WTC11 (cell line): Measurements from ENCODE around the gene NUDT6. TPM values are rescaled to one million over a fixed set of nuclear protein-coding genes. Genes with fewer than 3 reads are reported as not detected.
A peak's percentile ranks its signal among the peaks of the same experiment; 100 is the strongest.

Experiments
- ATAC-seq: fragments of 200-7000 bp; cut with Tn5 transposase; 2 replicates; pipeline ENCODE4 v1.10.0; 2021; ENCODE audit warnings: mild to moderate bottlenecking, moderate library complexity
- CTCF ChIA-PET: fragments of 300-600 bp; sonication (Branson Sonifier 250); formaldehyde crosslinking; loops from one replicate; lab custom pipeline; 2021; ENCODE audit warnings: antibody characterized with exemption; lab: Charles Lee
- POLR2A ChIA-PET: fragments of 350-600 bp; sonication (Branson Sonifier 250); formaldehyde crosslinking; loops from one replicate; lab custom pipeline; 2021; ENCODE audit warnings: antibody characterized with exemption; lab: Charles Lee
- DNase-seq: peaks from one replicate; pipeline ENCODE4 v3.0.0; 2021; ENCODE audit warnings: low spot score
- H3K27ac Mint-ChIP-seq: 2 replicates; pipeline ENCODE4 v1.8.0; 2021; ENCODE audit warnings: mixed read lengths
- H3K27me3 Mint-ChIP-seq: 2 replicates; pipeline ENCODE4 v1.8.0; 2021; ENCODE audit warnings: low read depth, mild to moderate bottlenecking, moderate library complexity, mixed read lengths
- H3K36me3 Mint-ChIP-seq: 2 replicates; pipeline ENCODE4 v1.8.0; 2021; ENCODE audit warnings: mixed read lengths
- H3K4me1 Mint-ChIP-seq: 2 replicates; pipeline ENCODE4 v1.8.0; 2022; ENCODE audit warnings: mixed read lengths
- H3K4me3 Mint-ChIP-seq: 2 replicates; pipeline ENCODE4 v1.8.0; 2021; ENCODE audit warnings: mild to moderate bottlenecking, moderate library complexity, mixed read lengths
- H3K9me3 Mint-ChIP-seq: 2 replicates; pipeline ENCODE4 v1.8.0; 2021; ENCODE audit warnings: mixed read lengths
- CBFB ChIP-seq: sonication (generic); formaldehyde crosslinking; IDR thresholded peaks from 2 replicates; pipeline ENCODE4 v1.8.1; 2022; ENCODE audit warnings: mild to moderate bottlenecking, low read depth, missing genetic modification reagents
- CREB1 ChIP-seq: sonication (generic); formaldehyde crosslinking; IDR thresholded peaks from 2 replicates; pipeline ENCODE4 v1.8.0; 2023; ENCODE audit warnings: mild to moderate bottlenecking, missing genetic modification reagents
- E2F1 ChIP-seq: sonication (generic); formaldehyde crosslinking; IDR thresholded peaks from 2 replicates; pipeline ENCODE4 v1.8.0; 2022; ENCODE audit warnings: mild to moderate bottlenecking, missing genetic modification reagents
- E2F5 ChIP-seq: sonication (generic); formaldehyde crosslinking; IDR thresholded peaks from 2 replicates; pipeline ENCODE4 v1.8.1; 2022; ENCODE audit warnings: mild to moderate bottlenecking, moderate library complexity, missing genetic modification reagents
- FOXP4 ChIP-seq: sonication (generic); formaldehyde crosslinking; IDR thresholded peaks from 2 replicates; pipeline ENCODE4 v1.8.0; 2022; ENCODE audit warnings: mild to moderate bottlenecking, missing genetic modification reagents
- GRHL2 ChIP-seq: fragments of 250-450 bp; sonication (Bioruptor Pico); IDR thresholded peaks from 2 replicates; pipeline ENCODE4 v1.8.0; 2022; ENCODE audit warnings: mild to moderate bottlenecking, moderate library complexity; ENCODE audit not compliant: insufficient replicate concordance, severe bottlenecking
- HMGA2 ChIP-seq: fragments of 250-450 bp; sonication (Bioruptor Pico); IDR thresholded peaks from 2 replicates; pipeline ENCODE4 v1.4.0; 2021; ENCODE audit warnings: mild to moderate bottlenecking, moderate library complexity
- IRF2 ChIP-seq: sonication (generic); formaldehyde crosslinking; IDR thresholded peaks from 2 replicates; pipeline ENCODE4 v1.8.0; 2022; ENCODE audit warnings: low read depth, missing genetic modification reagents, borderline replicate concordance
- MAX ChIP-seq: sonication (generic); formaldehyde crosslinking; IDR thresholded peaks from 2 replicates; pipeline ENCODE4 v1.8.0; 2022; ENCODE audit warnings: mild to moderate bottlenecking, missing genetic modification reagents
- MXD4 ChIP-seq: fragments of 250-450 bp; sonication (Bioruptor Pico); IDR thresholded peaks from 2 replicates; pipeline ENCODE4 v1.8.0; 2021; ENCODE audit warnings: mild to moderate bottlenecking, moderate library complexity, borderline replicate concordance
- MYBL2 ChIP-seq: sonication (generic); formaldehyde crosslinking; IDR thresholded peaks from 2 replicates; pipeline ENCODE4 v1.8.1; 2023; ENCODE audit warnings: mild to moderate bottlenecking, moderate library complexity, missing genetic modification reagents
- NR1H2 ChIP-seq: sonication (generic); formaldehyde crosslinking; IDR thresholded peaks from 2 replicates; pipeline ENCODE4 v1.9.0; 2021; ENCODE audit warnings: mild to moderate bottlenecking, moderate library complexity, missing genetic modification reagents
- NR2C2 ChIP-seq: sonication (generic); formaldehyde crosslinking; IDR thresholded peaks from 2 replicates; pipeline ENCODE4 v1.8.0; 2022; ENCODE audit warnings: mild to moderate bottlenecking, missing genetic modification reagents
- OVOL2 ChIP-seq: fragments of 250-450 bp; sonication (Bioruptor Pico); IDR thresholded peaks from 2 replicates; pipeline ENCODE4 v1.9.0; 2021; ENCODE audit warnings: mild to moderate bottlenecking, borderline replicate concordance
- RELA ChIP-seq: sonication (generic); formaldehyde crosslinking; IDR thresholded peaks from 2 replicates; pipeline ENCODE4 v1.8.1; 2022; ENCODE audit warnings: missing genetic modification reagents, mild to moderate bottlenecking, borderline replicate concordance
- SMAD4 ChIP-seq: sonication (generic); formaldehyde crosslinking; IDR thresholded peaks from 2 replicates; pipeline ENCODE4 v1.8.0; 2022; ENCODE audit warnings: mild to moderate bottlenecking, missing genetic modification reagents
- SOX15 ChIP-seq: fragments of 250-450 bp; sonication (Bioruptor Pico); IDR thresholded peaks from 2 replicates; pipeline ENCODE4 v1.9.0; 2021; ENCODE audit warnings: mild to moderate bottlenecking
- SP1 ChIP-seq: sonication (generic); formaldehyde crosslinking; conservative IDR thresholded peaks from 2 replicates; pipeline ENCODE4 v1.8.1; 2022; ENCODE audit warnings: missing genetic modification reagents
- TCF7 ChIP-seq: sonication (generic); formaldehyde crosslinking; IDR thresholded peaks from 2 replicates; pipeline ENCODE4 v1.8.0; 2022; ENCODE audit warnings: mild to moderate bottlenecking, low read depth, missing genetic modification reagents, moderate library complexity
- TEAD1 ChIP-seq: sonication (generic); formaldehyde crosslinking; IDR thresholded peaks from 2 replicates; pipeline ENCODE4 v1.8.0; 2022; ENCODE audit warnings: mild to moderate bottlenecking, missing genetic modification reagents
- TEAD4 ChIP-seq: sonication (generic); formaldehyde crosslinking; IDR thresholded peaks from 2 replicates; pipeline ENCODE4 v1.8.0; 2022; ENCODE audit warnings: mild to moderate bottlenecking, missing genetic modification reagents
- USF1 ChIP-seq: sonication (generic); formaldehyde crosslinking; IDR thresholded peaks from 2 replicates; pipeline ENCODE4 v1.8.0; 2022; ENCODE audit warnings: mild to moderate bottlenecking, missing genetic modification reagents
- ZMAT4 ChIP-seq: fragments of 250-450 bp; sonication (Bioruptor Pico); IDR thresholded peaks from 2 replicates; pipeline ENCODE4 v1.9.0; 2021; ENCODE audit warnings: mild to moderate bottlenecking
- ZNF512 ChIP-seq: sonication (generic); formaldehyde crosslinking; IDR thresholded peaks from 2 replicates; pipeline ENCODE4 v1.8.1; 2022; ENCODE audit warnings: missing genetic modification reagents, borderline replicate concordance
- ZNF671 ChIP-seq: fragments of 250-450 bp; sonication (Bioruptor Pico); IDR thresholded peaks from 2 replicates; pipeline ENCODE4 v1.8.0; 2021; ENCODE audit warnings: mild to moderate bottlenecking
- ZSCAN18 ChIP-seq: fragments of 250-450 bp; sonication (Bioruptor Pico); IDR thresholded peaks from 2 replicates; pipeline ENCODE4 v2.1.2; 2022; ENCODE audit warnings: mild to moderate bottlenecking, moderate library complexity
- total RNA-seq: library from RNA; stranded (reverse); gene quantifications from 3 replicates; pipeline ENCODE4 v1.2.3, GENCODE V29; 2021

NUDT6 gene
- total RNA-seq, 1 experiment from 2014 or later, result 8.4 TPM

GRCh38 chr4:122861172-122861943, 61.0 kb downstream of the NUDT6 start:
- Mint-ChIP-seq H3K27me3 (no peaks in the 10 kb centered on the region), H3K36me3 (no peaks in the 10 kb centered on the region), H3K9me3 (no peaks in the 10 kb centered on the region), H3K4me1 (peaks cover 66% of the 10 kb centered on the region), H3K4me3 (no peak overlapping the region), H3K27ac (peak overlapping the region; percentile 6)
- ATAC-seq, result peak; percentile 22
- ChIA-PET POLR2A (no interaction called here), CTCF (no interaction called here)
- no peak for DNase-seq
- TF ChIP-seq SP1 (CRISPR knock-in tag) (no peak), E2F5 (CRISPR knock-in tag) (no peak), ZSCAN18 (CRISPR knock-in tag) (no peak), USF1 (CRISPR knock-in tag) (no peak), ZNF671 (CRISPR knock-in tag) (no peak), FOXP4 (CRISPR knock-in tag) (no peak), NR1H2 (CRISPR knock-in tag) (no peak), MXD4 (CRISPR knock-in tag) (no peak), IRF2 (CRISPR knock-in tag) (no peak), ZMAT4 (CRISPR knock-in tag) (no peak), OVOL2 (CRISPR knock-in tag) (no peak), ZNF512 (CRISPR knock-in tag) (no peak), NR2C2 (CRISPR knock-in tag) (no peak), TCF7 (CRISPR knock-in tag) (no peak)

- ATAC-seq (no peak), DNase-seq (no peak)
- ChIA-PET POLR2A (no interaction called here), CTCF (interaction anchor here (0.5 kb wide), 1 partner anchor 89 kb away, joined by 4 read pairs; no protein-coding TSS in a partner anchor)
- Mint-ChIP-seq H3K27ac (no peak overlapping the region; the same call in 1 of the 2 replicates), H3K36me3 (no peaks in the 10 kb centered on the region), H3K9me3 (no peaks in the 10 kb centered on the region), H3K4me3 (no peak overlapping the region), H3K27me3 (no peaks in the 10 kb centered on the region), H3K4me1 (peaks cover 82% of the 10 kb centered on the region)
- TF ChIP-seq E2F1 (CRISPR knock-in tag) (no peak), TEAD4 (no peak), MAX (CRISPR knock-in tag) (no peak), GRHL2 (no peak), HMGA2 (no peak), TEAD1 (CRISPR knock-in tag) (no peak), SMAD4 (CRISPR knock-in tag) (no peak), RELA (CRISPR knock-in tag) (no peak), CREB1 (CRISPR knock-in tag) (no peak), SOX15 (no peak), MYBL2 (CRISPR knock-in tag) (no peak), CBFB (CRISPR knock-in tag) (no peak)
Measured at GRCh38 chr4:122858705-122859104, 63.7 kb downstream of the NUDT6 start.
